Measurements from ENCODE around the gene ASPHD2.

ASPHD2 gene

GRCh38 chr22:26489447-26490036, 60.5 kb downstream of the ASPHD2 start:
- Histone ChIP-seq H3K9me3 (ENCODE audit: control insufficient read depth in 5 of 5, low read length in 5 of 5) (no peaks in the 10 kb centered on the region), H3K4me3 (ENCODE audit: low read depth in 1 of 5, low read length in 5 of 5) (no peak overlapping the region), H3K36me3 (ENCODE audit: control insufficient read depth in 5 of 5, insufficient read depth in 5 of 5, low read length in 5 of 5) (peaks cover 35 to 78% (median 66%) of the 10 kb centered on the region in 5 donors), H3K4me1 (ENCODE audit: control insufficient read depth in 5 of 5, insufficient read depth in 5 of 5, low read length in 5 of 5) (peaks cover 3 to 12% (median 7%) of the 10 kb centered on the region in 5 donors), H3K9ac (ENCODE audit: low read length in 5 of 5) (no peak overlapping the region), H3K27me3 (ENCODE audit: control insufficient read depth in 5 of 5, insufficient read depth in 4 of 5, low read length in 5 of 5) (no peaks in the 10 kb centered on the region), H3K27ac (ENCODE audit: low read depth, low read length) (no peak overlapping the region)

GRCh38 chr22:26492220-26492619, 63.2 kb downstream of the ASPHD2 start:
- Histone ChIP-seq H3K27ac (ENCODE audit: low read depth, low read length) (no peak overlapping the region), H3K36me3 (ENCODE audit: control insufficient read depth in 5 of 5, insufficient read depth in 5 of 5, low read length in 5 of 5) (peaks cover 45 to 96% (median 88%) of the 10 kb centered on the region in 5 donors)

GRCh38 chr22:26494506-26494905, 65.4 kb downstream of the ASPHD2 start:
- Histone ChIP-seq H3K4me3 (ENCODE audit: low read depth in 1 of 5, low read length in 5 of 5) (no peak overlapping the region), H3K9me3 (ENCODE audit: control insufficient read depth in 5 of 5, low read length in 5 of 5) (no peaks in the 10 kb centered on the region), H3K4me1 (ENCODE audit: control insufficient read depth in 5 of 5, insufficient read depth in 5 of 5, low read length in 5 of 5) (no peaks in the 10 kb centered on the region), H3K36me3 (ENCODE audit: control insufficient read depth in 5 of 5, insufficient read depth in 5 of 5, low read length in 5 of 5) (peaks cover 35 to 97% (median 80%) of the 10 kb centered on the region in 5 donors), H3K27ac (ENCODE audit: low read depth, low read length) (no peak overlapping the region), H3K27me3 (ENCODE audit: control insufficient read depth in 5 of 5, insufficient read depth in 4 of 5, low read length in 5 of 5) (no peaks in the 10 kb centered on the region), H3K9ac (ENCODE audit: low read length in 5 of 5) (no peak overlapping the region)

More at GRCh38 chr22:26492220-26492619, 63.2 kb downstream of the ASPHD2 start:
- Histone ChIP-seq H3K9me3 (ENCODE audit: control insufficient read depth in 5 of 5, low read length in 5 of 5) (no peaks in the 10 kb centered on the region), H3K4me1 (ENCODE audit: control insufficient read depth in 5 of 5, insufficient read depth in 5 of 5, low read length in 5 of 5) (no peaks in the 10 kb centered on the region), H3K4me3 (ENCODE audit: low read depth in 1 of 5, low read length in 5 of 5) (no peak overlapping the region), H3K9ac (ENCODE audit: low read length in 5 of 5) (no peak overlapping the region), H3K27me3 (ENCODE audit: control insufficient read depth in 5 of 5, insufficient read depth in 4 of 5, low read length in 5 of 5) (no peaks in the 10 kb centered on the region)
